Measurements from ENCODE around the gene BCL11B.

The BCL11B gene

GRCh38 chr14:99245564-99246511 is 26.2 kb downstream of the BCL11B start:
- no peak for DNase-seq (ENCODE audit: low read depth, low spot score)

GRCh38 chr14:99244941-99245563 is 26.9 kb downstream of the BCL11B start:
- H3K4me3 ChIP-seq (ENCODE audit: low read depth, low read length): no peak overlapping the region
- no peak for TF ChIP-seq CTCF (IDR thresholded peaks at IDR 0.05; ENCODE audit: low read depth, low read length)
- in situ Hi-C loops (cut with HindIII; ENCODE audit: low sequenced_read_pairs): no loop called here
- DNase-seq (ENCODE audit: low read depth, low spot score): no peak

More at GRCh38 chr14:99245564-99246511, 26.2 kb downstream of the BCL11B start:
- TF ChIP-seq CTCF (IDR thresholded peaks at IDR 0.05; ENCODE audit: low read depth, low read length): no peak
- in situ Hi-C loops (cut with HindIII; ENCODE audit: low sequenced_read_pairs): no loop called here
- no peak overlapping the region for H3K4me3 ChIP-seq (ENCODE audit: low read depth, low read length)

- TF ChIP-seq CTCF (IDR thresholded peaks at IDR 0.05; ENCODE audit: low read depth, low read length): no peak
- in situ Hi-C loops (cut with HindIII; ENCODE audit: low sequenced_read_pairs): no loop called here
- DNase-seq (ENCODE audit: low read depth, low spot score): no peak
- H3K4me3 ChIP-seq (ENCODE audit: low read depth, low read length): no peak overlapping the region
These were observed 27.6 kb downstream of the BCL11B start for GRCh38 chr14:99244367-99244901.

- H3K4me3 ChIP-seq (ENCODE audit: low read depth, low read length): no peak overlapping the region
- no peak for DNase-seq (ENCODE audit: low read depth, low spot score)
- no peak for TF ChIP-seq CTCF (IDR thresholded peaks at IDR 0.05; ENCODE audit: low read depth, low read length)
- in situ Hi-C loops (cut with HindIII; ENCODE audit: low sequenced_read_pairs): no loop called here
These were observed 28.9 kb downstream of the BCL11B start for GRCh38 chr14:99242816-99243721.

- no peak overlapping the region for H3K4me3 ChIP-seq (ENCODE audit: low read depth, low read length)
- no peak for TF ChIP-seq CTCF (IDR thresholded peaks at IDR 0.05; ENCODE audit: low read depth, low read length)
- no peak for DNase-seq (ENCODE audit: low read depth, low spot score)
- in situ Hi-C loops (cut with HindIII; ENCODE audit: low sequenced_read_pairs): no loop called here
These were observed 29.8 kb downstream of the BCL11B start for GRCh38 chr14:99242238-99242637.

Measured in astrocyte of the spinal cord (primary cell).